Measurements from ENCODE around the gene VPS33B. TPM values are rescaled to one million over a fixed set of nuclear protein-coding genes. Genes with fewer than 3 reads are reported as not detected.

Gene VPS33B
- total and polyA plus RNA-seq, 4 donors: 7.9 to 35.2 (median 23.7) TPM

GRCh38 chr15:90955624-90956273 is 66.6 kb downstream of the VPS33B start:
- no peaks in the 10 kb centered on the region for H3K27me3 ChIP-seq (ENCODE audit: control insufficient read depth, insufficient read depth, low read length)
- peaks cover 43% of the 10 kb centered on the region for H3K36me3 ChIP-seq (ENCODE audit: control insufficient read depth, insufficient read depth, low read length)
- no peak for DNase-seq (ENCODE audit: low read depth in 4 of 6, low spot score in 6 of 6)
- H3K9me3 ChIP-seq (ENCODE audit: control insufficient read depth, insufficient read depth, low read length): no peaks in the 10 kb centered on the region
- 78% methylated on average over 6 of the region's 20 CpGs for WGBS (ENCODE audit: insufficient coverage)
- no peak overlapping the region for H3K27ac ChIP-seq (ENCODE audit: low read depth, low read length)
- peak overlapping the region; percentile 93 for H3K4me3 ChIP-seq (ENCODE audit: low read depth, low read length)
- H3K4me1 ChIP-seq (ENCODE audit: control insufficient read depth, insufficient read depth, low read length): peaks cover 61% of the 10 kb centered on the region

GRCh38 chr15:90954712-90955623 is 67.4 kb downstream of the VPS33B start, which contains the start of gene RCCD1:
Gene RCCD1 (plus strand): TSS chr15:90954884. CDS start chr15:90956735, 1,851 bp downstream.
- DNase-seq (ENCODE audit: low read depth in 4 of 6, low spot score in 6 of 6): peak in 4 of 6 donors; percentile 84 to 98 (median 92)
- no peaks in the 10 kb centered on the region for H3K9me3 ChIP-seq (ENCODE audit: control insufficient read depth, insufficient read depth, low read length)
- peaks cover 43% of the 10 kb centered on the region for H3K36me3 ChIP-seq (ENCODE audit: control insufficient read depth, insufficient read depth, low read length)
- 2% methylated on average over 68 of the region's 69 CpGs for WGBS (ENCODE audit: insufficient coverage)
- H3K27me3 ChIP-seq (ENCODE audit: control insufficient read depth, insufficient read depth, low read length): no peaks in the 10 kb centered on the region
- peak within 1 kb of the TSS; percentile 93 for H3K4me3 ChIP-seq (ENCODE audit: low read depth, low read length)
- peaks cover 53% of the 10 kb centered on the region for H3K4me1 ChIP-seq (ENCODE audit: control insufficient read depth, insufficient read depth, low read length)
- peak within 1 kb of the TSS; percentile 78 for H3K27ac ChIP-seq (ENCODE audit: low read depth, low read length)

- 40% methylated on average over 4 of the region's 16 CpGs for WGBS (ENCODE audit: insufficient coverage)
- no peak overlapping the region for H3K27ac ChIP-seq (ENCODE audit: low read depth, low read length)
- no peaks in the 10 kb centered on the region for H3K9me3 ChIP-seq (ENCODE audit: control insufficient read depth, insufficient read depth, low read length)
- peaks cover 51% of the 10 kb centered on the region for H3K36me3 ChIP-seq (ENCODE audit: control insufficient read depth, insufficient read depth, low read length)
- H3K4me3 ChIP-seq (ENCODE audit: low read depth, low read length): peak overlapping the region; percentile 93
- peaks cover 45% of the 10 kb centered on the region for H3K4me1 ChIP-seq (ENCODE audit: control insufficient read depth, insufficient read depth, low read length)
- no peak for DNase-seq (ENCODE audit: low read depth in 4 of 6, low spot score in 6 of 6)
- H3K27me3 ChIP-seq (ENCODE audit: control insufficient read depth, insufficient read depth, low read length): no peaks in the 10 kb centered on the region
Measured at GRCh38 chr15:90953947-90954711, 68.3 kb downstream of the VPS33B start.

- WGBS (ENCODE audit: insufficient coverage): 99% methylated on average over 13 of the region's 14 CpGs
- H3K4me1 ChIP-seq (ENCODE audit: control insufficient read depth, insufficient read depth, low read length): peaks cover 34% of the 10 kb centered on the region
- H3K27me3 ChIP-seq (ENCODE audit: control insufficient read depth, insufficient read depth, low read length): no peaks in the 10 kb centered on the region
- H3K4me3 ChIP-seq (ENCODE audit: low read depth, low read length): no peak overlapping the region
- H3K36me3 ChIP-seq (ENCODE audit: control insufficient read depth, insufficient read depth, low read length): peaks cover 59% of the 10 kb centered on the region
- no peak for DNase-seq (ENCODE audit: low read depth in 4 of 6, low spot score in 6 of 6)
- H3K9me3 ChIP-seq (ENCODE audit: control insufficient read depth, insufficient read depth, low read length): no peaks in the 10 kb centered on the region
- no peak overlapping the region for H3K27ac ChIP-seq (ENCODE audit: low read depth, low read length)
Measured at GRCh38 chr15:90952901-90953677, 69.3 kb downstream of the VPS33B start.

GRCh38 chr15:90950676-90951075 is 71.7 kb downstream of the VPS33B start:
- Histone ChIP-seq H3K27me3 (ENCODE audit: control insufficient read depth, insufficient read depth, low read length) (no peaks in the 10 kb centered on the region), H3K4me1 (ENCODE audit: control insufficient read depth, insufficient read depth, low read length) (peaks cover 15% of the 10 kb centered on the region), H3K36me3 (ENCODE audit: control insufficient read depth, insufficient read depth, low read length) (peaks cover 81% of the 10 kb centered on the region), H3K4me3 (ENCODE audit: low read depth, low read length) (no peak overlapping the region), H3K27ac (ENCODE audit: low read depth, low read length) (no peak overlapping the region), H3K9me3 (ENCODE audit: control insufficient read depth, insufficient read depth, low read length) (no peaks in the 10 kb centered on the region)
- no CpG with 5 or more reads among the region's 6 CpGs for WGBS (ENCODE audit: insufficient coverage)
- no peak for DNase-seq (ENCODE audit: low read depth in 4 of 6, low spot score in 6 of 6)

GRCh38 chr15:90949979-90950675 is 72.3 kb downstream of the VPS33B start:
- Histone ChIP-seq H3K27ac (ENCODE audit: low read depth, low read length) (no peak overlapping the region), H3K4me3 (ENCODE audit: low read depth, low read length) (no peak overlapping the region)
- 92% methylated on average over 23 of the region's 23 CpGs for WGBS (ENCODE audit: insufficient coverage)

More at GRCh38 chr15:90949979-90950675, 72.3 kb downstream of the VPS33B start:
- Histone ChIP-seq H3K27me3 (ENCODE audit: control insufficient read depth, insufficient read depth, low read length) (no peaks in the 10 kb centered on the region), H3K4me1 (ENCODE audit: control insufficient read depth, insufficient read depth, low read length) (peaks cover 9% of the 10 kb centered on the region), H3K36me3 (ENCODE audit: control insufficient read depth, insufficient read depth, low read length) (peaks cover 84% of the 10 kb centered on the region), H3K9me3 (ENCODE audit: control insufficient read depth, insufficient read depth, low read length) (no peaks in the 10 kb centered on the region)
- no peak for DNase-seq (ENCODE audit: low read depth in 4 of 6, low spot score in 6 of 6)

Small RNAs within 50 kb of the gene (small RNA-seq; reads per million reads assigned to genes)
- gene RF00019 (ENCODE audit: low replicate concordance): not detected

Other genes starting within 250 kb of the VPS33B start
- 10 to 100 TPM; 13.2 to 23.7 TPM for gene FURIN, start 154.0 kb downstream of the VPS33B start, total RNA-seq
- gene FURIN, start 154.0 kb downstream of the VPS33B start, polyA plus RNA-seq (ENCODE audit: insufficient read length in 2 of 2): 10 to 100 TPM; 24.9 to 27.0 TPM
- gene FES, start 138.1 kb downstream of the VPS33B start, total RNA-seq: 10 to 100 TPM; 13.3 to 19.5 TPM
- gene FES, start 138.1 kb downstream of the VPS33B start, polyA plus RNA-seq (ENCODE audit: insufficient read length in 2 of 2): 10 to 100 TPM in 1 of 2 donors, 1 to 10 TPM in 1; 8.7 to 12.1 TPM
- gene MAN2A2, start 119.3 kb downstream of the VPS33B start, total RNA-seq: 10 to 100 TPM; 25.3 to 48.5 TPM
- 100 to 1,000 TPM; 114 to 128 TPM for gene MAN2A2, start 119.3 kb downstream of the VPS33B start, polyA plus RNA-seq (ENCODE audit: insufficient read length in 2 of 2)
- 10 to 100 TPM in 1 of 2 donors, 1 to 10 TPM in 1; 7.6 to 21.7 TPM for gene HDDC3, start 90.0 kb downstream of the VPS33B start, total RNA-seq
- gene HDDC3, start 90.0 kb downstream of the VPS33B start, polyA plus RNA-seq (ENCODE audit: insufficient read length in 2 of 2): 10 to 100 TPM; 14.6 to 15.5 TPM
- 10 to 100 TPM; 29.3 to 51.4 TPM for gene UNC45A, start 87.3 kb downstream of the VPS33B start, total RNA-seq
- 10 to 100 TPM; 43.6 to 54.7 TPM for gene UNC45A, start 87.3 kb downstream of the VPS33B start, polyA plus RNA-seq (ENCODE audit: insufficient read length in 2 of 2)
- 10 to 100 TPM; 16.9 to 18.0 TPM for gene RCCD1, start 67.7 kb downstream of the VPS33B start, total RNA-seq
- 10 to 100 TPM; 25.6 to 30.5 TPM for gene RCCD1, start 67.7 kb downstream of the VPS33B start, polyA plus RNA-seq (ENCODE audit: insufficient read length in 2 of 2)
- 10 to 100 TPM; 46.0 to 66.5 TPM for gene PRC1, start 28.1 kb downstream of the VPS33B start, total RNA-seq
- 10 to 100 TPM; 53.5 to 62.2 TPM for gene PRC1, start 28.1 kb downstream of the VPS33B start, polyA plus RNA-seq (ENCODE audit: insufficient read length in 2 of 2)
- gene SV2B, start 77.7 kb upstream of the VPS33B start, total RNA-seq: 10 to 100 TPM in 1 of 2 donors, 1 to 10 TPM in 1; 6.6 to 31.0 TPM
- gene SV2B, start 77.7 kb upstream of the VPS33B start, polyA plus RNA-seq (ENCODE audit: insufficient read length in 2 of 2): 10 to 100 TPM; 14.7 to 15.2 TPM